GM18507 (cell line): ENCODE results near the gene SGPP2.
"Not testable (repeated sequence)": the region's sequence is repeated elsewhere in the genome, so short reads cannot be mapped to it uniquely, and the experiment has no call there.

ENCODE experiments used
- DNase-seq: peaks from one replicate; pipeline ENCODE4 v3.0.0; 2011; ENCODE audit warnings: low read depth; ENCODE audit not compliant: insufficient read length; ENCODE audit errors: extremely low spot score
- FAIRE-seq: peaks from 2 replicates; lab custom pipeline; 2011; peaks lifted over from hg19 to GRCh38; lab: Jason Lieb, UNC

SGPP2 gene

GRCh38 chr2:222424276-222424728, at the start of gene SGPP2:
Gene SGPP2, plus strand, starts transcription at chr2:222424543. Its CDS starts 60 bp downstream, at chr2:222424603.
- FAIRE-seq, result no peak
- DNase-seq, result no peak

GRCh38 chr2:222375798-222376197, 48.5 kb upstream of the SGPP2 start:
- FAIRE-seq (no peak), DNase-seq (no peak)

- DNase-seq (no peak), FAIRE-seq (no peak)
These were observed 43.9 kb upstream of the SGPP2 start for GRCh38 chr2:222380456-222380855.

- DNase-seq (no peak), FAIRE-seq (no peak)
These were observed 42.8 kb upstream of the SGPP2 start for GRCh38 chr2:222381566-222381965.

GRCh38 chr2:222383255-222383654, 41.1 kb upstream of the SGPP2 start:
- no peak for FAIRE-seq
- DNase-seq, result no peak

GRCh38 chr2:222391743-222392285, 32.5 kb upstream of the SGPP2 start:
- no peak for DNase-seq

GRCh38 chr2:222393733-222394267, 30.5 kb upstream of the SGPP2 start:
- no peak for DNase-seq
- FAIRE-seq, result no peak

More at GRCh38 chr2:222391743-222392285, 32.5 kb upstream of the SGPP2 start:
- FAIRE-seq, result no peak

GRCh38 chr2:222398446-222398885, 25.9 kb upstream of the SGPP2 start:
- FAIRE-seq (no peak), DNase-seq (no peak)

GRCh38 chr2:222399038-222399783, 25.1 kb upstream of the SGPP2 start:
- no peak for DNase-seq
- FAIRE-seq, result peak; percentile 64

GRCh38 chr2:222404151-222404905, 20.0 kb upstream of the SGPP2 start:
- FAIRE-seq (peak; percentile 9), DNase-seq (no peak)

- FAIRE-seq (no peak), DNase-seq (no peak)
These were observed 15.7 kb upstream of the SGPP2 start for GRCh38 chr2:222408684-222409083.

GRCh38 chr2:222410534-222410933, 13.8 kb upstream of the SGPP2 start:
- DNase-seq (no peak), FAIRE-seq (no peak)

GRCh38 chr2:222412334-222412733, 12.0 kb upstream of the SGPP2 start:
- FAIRE-seq, DNase-seq: not testable (repeated sequence)

GRCh38 chr2:222413295-222413911, 10.9 kb upstream of the SGPP2 start:
- DNase-seq, result no peak
- FAIRE-seq, result no peak

- no peak for FAIRE-seq
- DNase-seq, result no peak
These were observed 5.6 kb upstream of the SGPP2 start for GRCh38 chr2:222418739-222419138.

GRCh38 chr2:222420508-222420907, 3.8 kb upstream of the SGPP2 start:
- no peak for DNase-seq
- no peak for FAIRE-seq

GRCh38 chr2:222421626-222422025, 2.7 kb upstream of the SGPP2 start:
- DNase-seq, result no peak
- peak; percentile 70 for FAIRE-seq

- FAIRE-seq, result no peak
- DNase-seq, result no peak
These were observed 1.2 kb upstream of the SGPP2 start for GRCh38 chr2:222423186-222423585.

GRCh38 chr2:222423632-222424275, 589 bp upstream of the SGPP2 start:
- peak; percentile 95 for FAIRE-seq
- no peak for DNase-seq
